ENCODE measurements around the gene SLC51A. TPM values are rescaled to one million over a fixed set of nuclear protein-coding genes. Genes with fewer than 3 reads are reported as not detected.

Gene SLC51A
- total and polyA plus RNA-seq, 12 donors = 1.2 to 73.1 (median 12.7) TPM

GRCh38 chr3:196175722-196176121 is 40.6 kb upstream of the SLC51A start:
- intact Hi-C loops (cut with DNase I) = no loop called here
- DNase-seq = no peak
- H3K4me3 ChIP-seq = no peak overlapping the region
- no peak overlapping the region for H3K27ac ChIP-seq
- no peaks in the 10 kb centered on the region for H3K27me3 ChIP-seq
- 77 to 85% (median 81%) methylated on average over 7 to 9 of the region's 9 CpGs for WGBS, 4 donors
- H3K36me3 ChIP-seq (replicated peaks in 1 of 2) = no peaks in the 10 kb centered on the region
- H3K4me1 ChIP-seq (replicated peaks in 1 of 2) = no peaks in the 10 kb centered on the region
- TF ChIP-seq POLR2A (IDR thresholded peaks at IDR 0.05) = no peak
- TF ChIP-seq, protein P1, sequence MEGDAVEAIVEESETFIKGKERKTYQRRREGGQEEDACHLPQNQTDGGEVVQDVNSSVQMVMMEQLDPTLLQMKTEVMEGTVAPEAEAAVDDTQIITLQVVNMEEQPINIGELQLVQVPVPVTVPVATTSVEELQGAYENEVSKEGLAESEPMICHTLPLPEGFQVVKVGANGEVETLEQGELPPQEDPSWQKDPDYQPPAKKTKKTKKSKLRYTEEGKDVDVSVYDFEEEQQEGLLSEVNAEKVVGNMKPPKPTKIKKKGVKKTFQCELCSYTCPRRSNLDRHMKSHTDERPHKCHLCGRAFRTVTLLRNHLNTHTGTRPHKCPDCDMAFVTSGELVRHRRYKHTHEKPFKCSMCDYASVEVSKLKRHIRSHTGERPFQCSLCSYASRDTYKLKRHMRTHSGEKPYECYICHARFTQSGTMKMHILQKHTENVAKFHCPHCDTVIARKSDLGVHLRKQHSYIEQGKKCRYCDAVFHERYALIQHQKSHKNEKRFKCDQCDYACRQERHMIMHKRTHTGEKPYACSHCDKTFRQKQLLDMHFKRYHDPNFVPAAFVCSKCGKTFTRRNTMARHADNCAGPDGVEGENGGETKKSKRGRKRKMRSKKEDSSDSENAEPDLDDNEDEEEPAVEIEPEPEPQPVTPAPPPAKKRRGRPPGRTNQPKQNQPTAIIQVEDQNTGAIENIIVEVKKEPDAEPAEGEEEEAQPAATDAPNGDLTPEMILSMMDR (IDR thresholded peaks at IDR 0.05) = no peak
- H3K9me3 ChIP-seq (replicated peaks in 1 of 3) = no peaks in the 10 kb centered on the region

GRCh38 chr3:196177567-196177966 is 38.8 kb upstream of the SLC51A start:
- TF ChIP-seq, protein P1 (IDR thresholded peaks at IDR 0.05) = no peak
- TF ChIP-seq POLR2A (IDR thresholded peaks at IDR 0.05) = no peak
- H3K27ac ChIP-seq = no peak overlapping the region
- intact Hi-C loops (cut with DNase I) = no loop called here
- H3K4me1 ChIP-seq (replicated peaks in 1 of 2) = no peaks in the 10 kb centered on the region
- 75 to 84% (median 81%) methylated on average over 16 of the region's 16 CpGs for WGBS, 4 donors
- DNase-seq = no peak
- H3K4me3 ChIP-seq = no peak overlapping the region
- no peaks in the 10 kb centered on the region for H3K27me3 ChIP-seq
- no peaks in the 10 kb centered on the region for H3K9me3 ChIP-seq (replicated peaks in 1 of 3)
- H3K36me3 ChIP-seq (replicated peaks in 1 of 2) = no peaks in the 10 kb centered on the region

- Histone ChIP-seq H3K36me3 (replicated peaks in 1 of 2) (no peaks in the 10 kb centered on the region), H3K27ac (no peak overlapping the region), H3K4me3 (no peak overlapping the region), H3K4me1 (replicated peaks in 1 of 2) (no peaks in the 10 kb centered on the region), H3K9me3 (replicated peaks in 1 of 3) (no peaks in the 10 kb centered on the region), H3K27me3 (no peaks in the 10 kb centered on the region)
- intact Hi-C loops (cut with DNase I) = no loop called here
- 46 to 57% (median 50%) methylated on average over 4 of the region's 4 CpGs for WGBS, 4 donors
- TF ChIP-seq, protein P1 (IDR thresholded peaks at IDR 0.05) = no peak
- TF ChIP-seq POLR2A (IDR thresholded peaks at IDR 0.05) = no peak
- DNase-seq = no peak
These were observed 38.4 kb upstream of the SLC51A start for GRCh38 chr3:196177967-196178366.

- intact Hi-C loops (cut with DNase I) = no loop called here
- Histone ChIP-seq H3K4me1 (replicated peaks in 1 of 2) (no peaks in the 10 kb centered on the region), H3K27me3 (no peaks in the 10 kb centered on the region), H3K36me3 (replicated peaks in 1 of 2) (no peaks in the 10 kb centered on the region), H3K27ac (no peak overlapping the region), H3K9me3 (replicated peaks in 1 of 3) (no peaks in the 10 kb centered on the region), H3K4me3 (no peak overlapping the region)
- TF ChIP-seq POLR2A (IDR thresholded peaks at IDR 0.05) = no peak
- 76 to 81% (median 79%) methylated on average over 6 of the region's 6 CpGs for WGBS, 4 donors
- no peak for DNase-seq
These were observed 37.3 kb upstream of the SLC51A start for GRCh38 chr3:196178993-196179379.
